HepG2 (cell line): ENCODE measurements around the gene TBCD. TPM values are rescaled to one million over a fixed set of nuclear protein-coding genes. Genes with fewer than 3 reads are reported as not detected.

Experiments
- ATAC-seq: fragments of 200-7000 bp; cut with Tn5 transposase; 3 replicates; pipeline ENCODE4 v1.9.1; 2020; ENCODE audit warnings: mild to moderate bottlenecking, moderate library complexity
- BruUV-seq: library from RNA; stranded (reverse); fragments of 400-500 nt; replicated peaks from 2 replicates; lab custom pipeline; 2021; lab: Mats Ljungman, UMichigan
- CTCF ChIA-PET: fragments of 300-600 bp; formaldehyde crosslinking; extraction: SDS; loops from one replicate; lab custom pipeline; 2021; ENCODE audit warnings: low total read pairs, inconsistent platforms, low intra/inter-chr PET ratio; lab: Yijun Ruan, JAX
- POLR2A ChIA-PET: fragments of 350-600 bp; sonication (Branson Sonifier 250); formaldehyde crosslinking; loops from one replicate; lab custom pipeline; 2020; ENCODE audit warnings: antibody characterized with exemption, inconsistent platforms; lab: Yijun Ruan, JAX
- DNase-seq: peaks from one replicate; pipeline ENCODE4 v3.0.0-alpha.2; 2015; ENCODE audit warnings: low spot score
- FAIRE-seq: peaks from 3 replicates; lab custom pipeline; 2011; peaks lifted over from hg19 to GRCh38; lab: Jason Lieb, UNC
- H2AFZ ChIP-seq: one replicate; pipeline ENCODE4 v1.6.1; 2011; ENCODE audit warnings: low read length, inconsistent platforms
- H3K27ac ChIP-seq: fragments of 300-600 bp; 3 replicates; pipeline ENCODE4 v1.8.0; 2011; ENCODE audit warnings: mixed run types, mild to moderate bottlenecking, mixed read lengths, low read length, inconsistent platforms; ENCODE audit not compliant: insufficient read depth; ENCODE audit errors: extremely low read length
- H3K27me3 ChIP-seq, 2 experiments: fragments of 200-600 bp in 1 of 2; 2 replicates in 1 of 2; 3 replicates in 1 of 2; pipeline versions ENCODE4 v1.6.0 to v1.8.0; 2011; ENCODE audit warnings: low read length in 2 of 2, mild to moderate bottlenecking in 2 of 2, moderate library complexity in 2 of 2, inconsistent platforms in 1 of 2; ENCODE audit not compliant: insufficient read depth in 2 of 2, control insufficient read depth in 1 of 2
- H3K36me3 ChIP-seq, 2 experiments: fragments of 200-600 bp in 1 of 2; replicated peaks in 1 of 2; 2 replicates in 1 of 2; 3 replicates in 1 of 2; pipeline versions ENCODE4 v1.5.1 to v1.8.0; 2011; ENCODE audit warnings: low read length in 2 of 2, inconsistent platforms in 1 of 2; ENCODE audit not compliant: insufficient read depth in 2 of 2, control insufficient read depth in 1 of 2
- H3K4me1 ChIP-seq: 2 replicates; pipeline ENCODE4 v1.5.1; 2012; ENCODE audit warnings: low read length, inconsistent platforms; ENCODE audit not compliant: insufficient read depth
- H3K4me2 ChIP-seq: 2 replicates; pipeline ENCODE4 v1.6.0; 2011; ENCODE audit warnings: low read depth, low read length, inconsistent platforms
- H3K4me3 ChIP-seq, 3 experiments: fragments of 200-600 bp in 1 of 3; sonication (generic), shearing (Covaris generic) in 1 of 3; replicated peaks in 1 of 3; 2 replicates each; pipeline ENCODE4 v1.5.1; 2011 to 2016; ENCODE audit warnings: low read length in 3 of 3, inconsistent platforms in 2 of 3, low read depth in 2 of 3, mild to moderate bottlenecking in 2 of 3, control low read depth in 1 of 3, mixed read lengths in 1 of 3; ENCODE audit not compliant: insufficient read depth in 1 of 3
- H3K79me2 ChIP-seq: one replicate; pipeline ENCODE4 v1.6.1; 2011; ENCODE audit warnings: low read length, inconsistent platforms; ENCODE audit not compliant: insufficient read depth
- H3K9ac ChIP-seq: 2 replicates; pipeline ENCODE4 v1.6.0; 2011; ENCODE audit warnings: mild to moderate bottlenecking, low read depth, low read length, inconsistent platforms; ENCODE audit not compliant: insufficient read depth
- H3K9me3 ChIP-seq: 2 replicates; pipeline ENCODE4 v1.5.1; 2012; ENCODE audit warnings: mild to moderate bottlenecking, low read length
- H4K20me1 ChIP-seq: 2 replicates; pipeline ENCODE4 v1.6.0; 2011; ENCODE audit warnings: inconsistent platforms, mild to moderate bottlenecking, low read length, moderate library complexity; ENCODE audit not compliant: insufficient read depth
- ZNF558 ChIP-seq: sonication (generic); formaldehyde crosslinking; IDR thresholded peaks from 2 replicates; pipeline ENCODE4 v1.9.0; 2022; ENCODE audit warnings: mild to moderate bottlenecking, missing genetic modification reagents, borderline replicate concordance
- WGBS: methylation state at CpG from one replicate; pipeline ENCODE4 v1.1.6; 2017; ENCODE audit warnings: low lambda C conversion rate; 5-methylcytosine and 5-hydroxymethylcytosine counted together
- in situ Hi-C: cut with HindIII; loops from 2 replicates; pipeline ENCODE4 v1.10.0; 2017; ENCODE audit warnings: low pct_unique_long_range_greater_than_20kb; ENCODE audit not compliant: extremely low pct_ligation_motif_present
- intact Hi-C: fragments of 100-400 bp; cut with micrococcal nuclease; formaldehyde crosslinking; loops from one replicate; pipeline ENCODE4 v1.10.0; 2022; ENCODE audit not compliant: unreplicated experiment
- polyA plus RNA-seq, 8 experiments: library from polyadenylated mRNA; depleted of rRNA in 3 of 8; stranded (reverse) in 7 of 8; unstranded in 1 of 8; fragments of >200 nt; fragmentation: Illumina TruSeq in 4 of 8; extraction: Trizol in 4 of 8; gene quantifications; 2 replicates each; pipeline versions ENCODE4 v1.2.1 to v1.2.3, GENCODE V29; 2011 to 2016; ENCODE audit warnings: low read depth in 4 of 8, missing spikeins in 1 of 8, mixed read lengths in 1 of 8; ENCODE audit not compliant: insufficient read depth in 1 of 8
- total RNA-seq, 5 experiments: library from RNA; depleted of rRNA; stranded (reverse); fragments of >200 nt; fragmentation: Illumina TruSeq; extraction: Trizol; gene quantifications; 2 replicates each; pipeline ENCODE4 v1.2.3, GENCODE V29; 2016; ENCODE audit warnings: low read depth in 1 of 5
- TF ChIP-seq, protein P1 (sequence below): sonication (generic); formaldehyde crosslinking; IDR thresholded peaks from 2 replicates; pipeline ENCODE4 v1.4.0; 2020; ENCODE audit warnings: mild to moderate bottlenecking, missing genetic modification reagents

Gene TBCD
- total and polyA plus RNA-seq, 2 of the 13 experiments (the other 11 are each of a cell fraction or from before 2014, with no cell fraction given): 33.9 to 54.8 TPM

DNA sequence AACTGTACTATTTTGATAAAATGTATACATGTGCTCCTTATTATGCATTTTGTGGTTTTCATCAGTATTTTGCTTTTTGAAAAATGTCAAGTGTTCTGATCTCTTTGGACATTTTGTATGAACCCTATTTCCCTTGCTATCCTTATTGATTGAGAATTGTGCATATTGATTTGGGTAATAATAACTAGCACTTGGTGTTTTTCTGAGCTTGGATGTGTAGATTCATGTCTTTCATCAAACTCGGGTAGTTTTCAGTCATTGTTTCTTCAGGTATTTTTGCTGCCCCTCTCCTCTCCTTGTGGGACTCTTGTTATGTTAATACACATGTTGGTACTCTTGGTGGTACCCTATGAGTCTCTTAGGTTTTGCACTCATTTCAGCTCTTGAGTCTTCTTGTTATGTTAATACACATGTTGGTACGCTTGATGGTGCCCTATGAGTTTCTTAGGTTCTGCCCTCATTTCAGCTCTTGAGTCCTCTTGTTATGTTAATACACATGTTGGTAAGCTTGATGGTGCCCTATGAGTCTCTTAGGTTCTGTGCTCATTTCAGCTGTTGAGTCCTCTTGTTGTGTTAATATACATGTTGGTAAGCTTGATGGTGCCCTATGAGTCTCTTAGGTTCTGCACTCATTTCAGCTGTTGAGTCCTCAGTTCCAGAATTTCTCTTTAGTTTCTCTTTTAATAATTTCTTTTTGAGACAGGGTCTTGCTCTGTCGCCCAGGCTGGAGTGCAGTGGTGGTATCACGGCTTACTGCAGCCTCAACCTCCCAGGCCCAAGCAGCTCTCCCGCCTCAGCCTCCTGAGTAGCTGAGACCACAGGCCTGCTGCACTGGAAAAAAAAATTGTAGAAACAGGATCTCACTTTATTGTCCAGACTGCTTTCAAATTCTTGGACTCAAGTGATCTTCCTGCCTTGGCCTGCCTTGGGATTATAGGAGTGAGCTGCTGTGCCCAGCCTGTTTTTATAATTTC, 68.7 kb downstream of the TBCD start:
- TF ChIP-seq, protein P1, sequence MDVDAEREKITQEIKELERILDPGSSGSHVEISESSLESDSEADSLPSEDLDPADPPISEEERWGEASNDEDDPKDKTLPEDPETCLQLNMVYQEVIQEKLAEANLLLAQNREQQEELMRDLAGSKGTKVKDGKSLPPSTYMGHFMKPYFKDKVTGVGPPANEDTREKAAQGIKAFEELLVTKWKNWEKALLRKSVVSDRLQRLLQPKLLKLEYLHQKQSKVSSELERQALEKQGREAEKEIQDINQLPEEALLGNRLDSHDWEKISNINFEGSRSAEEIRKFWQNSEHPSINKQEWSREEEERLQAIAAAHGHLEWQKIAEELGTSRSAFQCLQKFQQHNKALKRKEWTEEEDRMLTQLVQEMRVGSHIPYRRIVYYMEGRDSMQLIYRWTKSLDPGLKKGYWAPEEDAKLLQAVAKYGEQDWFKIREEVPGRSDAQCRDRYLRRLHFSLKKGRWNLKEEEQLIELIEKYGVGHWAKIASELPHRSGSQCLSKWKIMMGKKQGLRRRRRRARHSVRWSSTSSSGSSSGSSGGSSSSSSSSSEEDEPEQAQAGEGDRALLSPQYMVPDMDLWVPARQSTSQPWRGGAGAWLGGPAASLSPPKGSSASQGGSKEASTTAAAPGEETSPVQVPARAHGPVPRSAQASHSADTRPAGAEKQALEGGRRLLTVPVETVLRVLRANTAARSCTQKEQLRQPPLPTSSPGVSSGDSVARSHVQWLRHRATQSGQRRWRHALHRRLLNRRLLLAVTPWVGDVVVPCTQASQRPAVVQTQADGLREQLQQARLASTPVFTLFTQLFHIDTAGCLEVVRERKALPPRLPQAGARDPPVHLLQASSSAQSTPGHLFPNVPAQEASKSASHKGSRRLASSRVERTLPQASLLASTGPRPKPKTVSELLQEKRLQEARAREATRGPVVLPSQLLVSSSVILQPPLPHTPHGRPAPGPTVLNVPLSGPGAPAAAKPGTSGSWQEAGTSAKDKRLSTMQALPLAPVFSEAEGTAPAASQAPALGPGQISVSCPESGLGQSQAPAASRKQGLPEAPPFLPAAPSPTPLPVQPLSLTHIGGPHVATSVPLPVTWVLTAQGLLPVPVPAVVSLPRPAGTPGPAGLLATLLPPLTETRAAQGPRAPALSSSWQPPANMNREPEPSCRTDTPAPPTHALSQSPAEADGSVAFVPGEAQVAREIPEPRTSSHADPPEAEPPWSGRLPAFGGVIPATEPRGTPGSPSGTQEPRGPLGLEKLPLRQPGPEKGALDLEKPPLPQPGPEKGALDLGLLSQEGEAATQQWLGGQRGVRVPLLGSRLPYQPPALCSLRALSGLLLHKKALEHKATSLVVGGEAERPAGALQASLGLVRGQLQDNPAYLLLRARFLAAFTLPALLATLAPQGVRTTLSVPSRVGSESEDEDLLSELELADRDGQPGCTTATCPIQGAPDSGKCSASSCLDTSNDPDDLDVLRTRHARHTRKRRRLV (CRISPR knock-in tag): no peak
- peak; percentile 99; the same call in 1 of the 2 replicates for TF ChIP-seq ZNF558 (CRISPR knock-in tag)
- TF ChIP-seq, all 625 proteins: peak for 1
- Histone ChIP-seq H3K36me3 (peaks cover 3 to 18% of the 10 kb centered on the region in 2 experiments; a peak in 4 of 5 replicates), H4K20me1 (no peaks in the 10 kb centered on the region), H3K27ac (no peak overlapping the region), H3K4me2 (no peak overlapping the region), H3K9ac (no peak overlapping the region), H3K9me3 (no peaks in the 10 kb centered on the region), H3K79me2 (no peaks in the 10 kb centered on the region), H3K27me3 (no peaks in the 10 kb centered on the region), H2AFZ (no peak overlapping the region), H3K4me3 (no peak overlapping the region), H3K4me1 (peaks cover 24% of the 10 kb centered on the region)
- ChIA-PET POLR2A (no interaction called here), CTCF (no interaction called here)
- ATAC-seq (no peak), FAIRE-seq (no peak), DNase-seq (no peak)
- intact Hi-C loops: no loop called here
- no TSS peak for BruUV-seq
- WGBS: 98% methylated on average over 5 of the region's 5 CpGs
- in situ Hi-C loops: no loop called here
